NCI-H128 (cell line): Measurements from ENCODE around the gene FRMPD4.

ENCODE experiments used
- DNase-seq: peaks from one replicate; lab custom pipeline; 2025; ENCODE audit not compliant: unreplicated experiment; lab: John Stamatoyannopoulos, UW

The FRMPD4 gene

DNA sequence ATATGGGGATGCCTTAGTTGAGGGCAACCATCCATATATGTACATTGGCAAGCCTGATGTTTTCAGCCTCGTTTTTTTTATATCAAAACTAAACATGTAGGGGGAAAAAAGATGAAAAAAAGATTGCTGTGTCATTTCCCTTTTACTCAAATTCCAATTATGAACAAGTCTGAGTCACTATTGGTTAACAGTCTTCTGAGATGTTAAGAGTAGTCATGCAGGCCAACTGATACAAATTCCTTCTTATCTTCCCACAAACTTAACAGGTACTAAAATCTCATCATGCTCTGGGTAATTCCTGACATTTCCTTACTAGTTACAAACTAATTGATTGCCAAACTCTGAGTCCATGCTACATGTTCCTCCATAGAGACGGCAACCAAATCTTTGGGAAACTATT lies 222.1 kb downstream of the FRMPD4 start:
- DNase-seq: no peak

DNA sequence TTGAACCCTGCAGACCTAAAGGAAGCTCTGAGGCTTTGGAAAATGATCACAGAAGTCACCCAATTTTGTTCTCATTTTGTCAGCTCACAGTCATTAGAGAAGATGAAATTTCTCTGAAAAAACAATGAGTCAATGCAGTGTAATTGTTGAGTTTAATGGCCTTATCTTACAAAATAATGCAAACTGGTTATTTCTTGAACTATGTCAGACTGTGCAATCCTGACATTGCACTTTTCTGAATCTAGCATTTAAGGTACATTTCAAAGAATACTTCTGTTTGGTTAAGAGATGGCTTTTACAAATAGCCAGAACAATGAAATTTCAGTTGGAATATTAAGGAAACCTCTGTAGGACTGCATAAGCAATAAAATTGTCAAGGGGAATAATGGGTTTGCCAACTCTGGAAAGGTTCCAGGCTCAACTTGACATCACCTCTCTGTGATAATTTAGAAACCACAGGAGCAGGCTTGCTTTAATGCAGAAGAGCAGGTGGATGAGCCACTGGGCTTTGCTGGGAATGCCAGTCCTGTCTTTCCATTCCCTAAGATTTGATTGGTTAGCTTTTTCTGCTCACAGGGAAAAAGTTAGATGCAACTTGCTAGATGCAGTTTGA lies 222.8 kb downstream of the FRMPD4 start:
- no peak for DNase-seq

DNA sequence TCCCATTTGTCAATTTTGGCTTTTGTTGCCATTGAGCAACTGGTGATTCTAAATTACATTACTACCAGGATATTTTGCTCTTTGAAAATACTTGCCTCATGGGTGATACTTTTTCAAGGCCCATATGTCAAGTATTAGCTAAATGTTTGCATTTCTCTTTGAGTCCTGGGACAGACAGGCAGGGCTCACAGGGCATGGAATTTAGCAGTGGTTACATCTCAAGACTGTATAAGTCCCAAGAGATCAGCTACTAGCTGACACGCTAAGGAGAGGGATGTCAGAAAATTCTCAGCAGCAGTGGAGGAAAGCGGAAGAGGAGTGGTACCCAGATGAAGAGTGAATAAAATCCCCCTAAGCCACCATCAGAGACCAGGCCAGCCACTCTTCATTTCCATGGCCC lies 224.9 kb downstream of the FRMPD4 start:
- no peak for DNase-seq

GRCh38 chrX:12366440-12366839 lies 228.2 kb downstream of the FRMPD4 start:
- DNase-seq: no peak

DNA sequence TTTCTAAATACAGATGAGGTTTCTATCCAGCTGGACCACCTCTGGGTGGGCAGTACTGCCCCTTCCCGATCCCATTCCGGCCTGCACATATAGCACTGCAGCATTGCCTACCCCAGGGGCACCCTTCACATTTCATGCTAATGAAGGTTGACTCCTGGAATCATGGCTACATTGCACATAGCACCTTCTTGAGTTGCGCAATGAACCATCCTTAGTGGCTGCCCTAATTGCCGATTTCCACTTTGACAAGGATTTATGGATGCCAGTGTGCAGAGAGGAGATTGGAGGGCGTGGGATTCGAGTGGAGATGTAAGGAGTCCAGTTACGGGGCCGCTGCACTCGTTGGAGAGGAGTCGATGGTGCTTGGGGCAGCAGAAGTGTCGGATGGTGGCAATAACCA lies 229.0 kb downstream of the FRMPD4 start:
- DNase-seq: no peak

GRCh38 chrX:12370497-12370986 lies 232.3 kb downstream of the FRMPD4 start:
- no peak for DNase-seq

DNA sequence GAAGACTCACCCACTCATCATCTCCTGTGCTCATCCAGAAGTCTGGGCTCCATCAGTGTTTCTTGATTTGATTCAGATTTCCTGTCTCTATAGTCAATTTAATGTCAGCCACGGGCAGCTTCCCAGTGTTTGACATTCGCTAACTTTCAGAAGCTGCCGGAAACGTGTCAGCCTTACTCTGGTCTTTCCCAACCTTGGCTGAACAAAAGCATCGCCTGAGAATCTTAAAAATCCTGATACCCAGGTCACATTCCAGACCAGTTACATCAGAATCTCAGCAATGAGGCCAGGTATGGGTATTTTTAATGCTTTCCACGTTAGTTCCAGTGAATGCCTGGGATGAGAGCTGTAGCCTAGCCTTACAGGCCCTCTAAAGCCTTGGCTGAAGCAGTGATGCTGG lies 233.8 kb downstream of the FRMPD4 start:
- DNase-seq: no peak

DNA sequence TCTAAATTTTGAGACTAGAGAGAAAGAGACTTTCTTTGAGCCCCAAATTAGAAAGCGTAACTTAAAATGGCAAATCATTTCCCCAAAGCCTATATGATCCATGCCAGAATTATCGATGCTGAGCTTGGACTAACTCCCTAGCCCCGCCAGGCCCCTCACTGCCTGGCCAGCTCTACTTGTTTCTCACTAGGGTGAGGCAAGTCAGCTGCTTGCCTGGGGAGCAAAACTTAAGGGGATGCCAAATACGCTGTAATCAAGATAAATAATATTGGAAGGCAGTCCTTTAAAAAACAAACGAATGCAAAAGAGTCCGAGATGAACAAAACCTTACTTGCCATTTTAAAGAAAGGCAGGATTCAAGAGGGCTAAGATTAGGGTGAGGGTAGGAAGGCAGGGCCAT lies 236.0 kb downstream of the FRMPD4 start:
- no peak for DNase-seq

DNA sequence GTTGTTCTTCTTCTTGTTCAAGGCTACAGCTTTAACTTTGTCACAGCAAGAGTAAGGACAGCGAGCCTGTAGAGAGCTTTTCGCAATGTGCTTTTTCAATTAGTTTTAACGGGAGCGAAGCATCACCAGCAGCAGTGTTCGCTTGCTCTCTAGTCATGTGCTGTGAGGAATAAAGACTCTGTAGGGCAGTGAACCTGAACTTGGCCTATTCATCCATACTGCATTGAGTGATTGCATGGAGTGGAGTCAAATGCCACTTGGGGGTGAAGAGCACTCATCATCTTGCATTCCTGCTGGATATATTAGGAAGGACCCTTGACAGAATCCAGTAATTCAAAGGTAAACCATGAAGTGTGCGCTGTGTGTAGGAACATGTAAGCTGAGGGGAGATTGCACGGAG lies 240.0 kb downstream of the FRMPD4 start:
- DNase-seq: peak; percentile 59

GRCh38 chrX:12378706-12379105 lies 240.4 kb downstream of the FRMPD4 start:
- no peak for DNase-seq

DNA sequence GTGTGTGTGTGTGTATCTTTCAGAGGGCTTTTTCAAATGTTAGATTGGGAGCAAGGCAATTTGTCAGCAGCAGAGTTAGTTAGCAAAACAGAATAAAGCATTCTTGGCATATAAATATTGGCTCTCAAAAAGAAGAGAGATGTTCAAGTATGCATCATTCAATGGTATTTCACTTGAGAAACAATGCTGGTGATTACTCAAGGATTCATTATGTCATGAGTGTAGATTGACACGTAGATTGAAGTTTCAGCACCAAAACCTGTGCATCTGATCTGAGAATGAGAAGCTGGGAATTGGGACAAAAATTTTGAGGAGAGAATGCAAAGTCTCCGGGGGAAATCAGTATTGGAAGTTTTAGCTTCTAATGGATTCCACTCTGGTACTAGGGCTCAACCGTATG lies 241.4 kb downstream of the FRMPD4 start:
- no peak for DNase-seq

DNA sequence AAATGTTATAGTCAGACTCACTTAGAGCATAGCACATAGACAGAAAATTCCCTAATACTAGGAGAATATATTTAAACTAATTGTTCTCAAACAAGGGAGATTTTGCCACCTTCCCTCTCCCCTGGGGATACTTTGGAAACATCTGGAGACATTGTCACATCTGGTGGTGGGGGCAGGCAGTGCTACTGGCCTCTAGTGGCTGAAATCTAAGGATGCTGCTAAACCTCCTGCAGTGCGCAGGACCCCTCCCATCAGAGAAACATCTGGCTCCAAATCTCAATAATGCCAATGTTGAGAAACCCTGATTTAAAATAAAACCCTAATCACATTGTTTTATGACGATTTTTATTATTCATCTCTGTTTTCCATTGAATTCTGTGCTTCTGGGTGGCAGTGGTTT lies 244.9 kb downstream of the FRMPD4 start:
- no peak for DNase-seq

DNA sequence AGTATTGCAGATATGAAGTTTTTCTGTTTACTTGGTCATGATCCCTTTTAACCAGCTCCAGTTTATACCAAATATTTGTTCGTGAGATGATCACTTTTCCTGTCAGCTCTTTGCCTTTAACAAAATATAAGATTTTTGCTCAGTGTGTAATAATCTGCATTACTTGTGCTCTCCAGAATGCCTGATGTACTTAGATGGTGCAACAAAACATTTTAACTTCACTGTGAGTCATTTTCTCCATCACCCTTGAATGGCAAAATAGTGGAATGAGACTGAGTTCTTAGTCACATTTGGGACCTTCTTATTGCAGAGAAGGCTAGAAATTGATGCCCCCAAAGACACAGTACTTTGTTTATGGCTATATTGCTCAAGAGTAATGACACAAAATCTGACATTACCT lies 252.0 kb downstream of the FRMPD4 start:
- no peak for DNase-seq

DNA sequence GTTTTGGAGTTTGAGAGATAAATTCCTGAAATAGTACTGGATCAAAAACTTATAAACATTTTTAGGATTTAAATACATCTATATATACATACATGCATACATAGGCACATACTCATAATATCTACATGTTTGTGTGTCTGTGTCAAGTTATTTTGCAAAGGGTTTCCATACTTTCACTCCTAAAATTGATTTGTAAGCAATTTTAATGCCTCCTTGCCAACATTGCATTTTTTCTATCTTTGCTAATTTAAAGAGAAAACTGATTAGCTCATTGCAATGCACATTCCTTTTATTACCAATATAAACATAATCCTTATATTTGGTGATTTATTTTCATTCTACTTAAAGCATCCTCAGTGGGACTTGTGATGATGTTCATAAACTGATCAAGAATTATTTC lies 258.3 kb downstream of the FRMPD4 start:
- DNase-seq: no peak

GRCh38 chrX:12400218-12400617 lies 261.9 kb downstream of the FRMPD4 start:
- DNase-seq: no peak

DNA sequence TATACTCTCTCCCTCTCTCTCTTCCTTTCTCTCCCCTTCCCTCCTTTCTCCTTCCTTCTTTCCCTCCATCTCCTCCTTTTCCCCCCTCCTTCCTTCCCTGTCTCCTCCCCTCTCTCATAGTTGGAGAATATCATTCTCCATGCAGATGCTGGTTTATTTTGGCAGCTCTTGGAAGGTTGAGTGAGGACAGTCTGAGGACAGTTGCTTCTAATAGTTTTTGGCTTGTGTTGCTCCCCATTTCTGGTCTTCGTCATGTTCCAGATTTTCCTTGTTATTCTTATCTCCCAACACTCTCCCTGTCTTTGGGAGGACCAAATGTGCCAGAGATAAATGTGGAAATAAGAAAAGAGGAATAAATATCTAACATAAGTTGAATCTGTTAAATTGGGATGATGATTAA lies 263.0 kb downstream of the FRMPD4 start:
- DNase-seq: no peak

DNA sequence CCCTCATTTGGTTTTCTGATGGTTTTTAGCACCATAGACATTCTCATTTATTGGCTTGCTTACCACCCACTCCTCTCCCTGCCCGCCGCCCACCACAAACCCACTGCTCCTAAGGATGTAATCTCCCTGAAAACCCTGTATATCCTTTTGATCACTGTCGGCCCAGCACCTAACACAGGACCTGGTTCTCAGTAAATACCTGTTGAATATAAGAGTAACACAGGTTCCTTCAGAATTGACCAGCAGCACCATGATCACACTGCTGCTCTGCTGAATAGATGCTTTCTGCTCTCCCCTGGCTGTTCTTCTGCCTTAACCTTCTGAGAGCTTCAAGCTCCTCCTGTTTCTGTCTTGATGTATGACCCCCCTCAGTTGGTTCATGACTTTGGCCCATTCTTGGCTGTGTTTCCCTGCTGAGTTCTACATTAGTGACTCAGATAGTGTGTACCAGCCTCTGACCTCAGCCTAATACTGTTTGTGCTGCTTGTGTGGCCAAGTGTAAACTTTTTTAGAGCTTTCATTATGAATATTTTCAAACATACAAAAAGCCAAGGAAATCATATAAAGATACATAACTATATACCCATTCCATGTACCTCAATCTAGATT lies 265.3 kb downstream of the FRMPD4 start:
- DNase-seq: no peak

DNA sequence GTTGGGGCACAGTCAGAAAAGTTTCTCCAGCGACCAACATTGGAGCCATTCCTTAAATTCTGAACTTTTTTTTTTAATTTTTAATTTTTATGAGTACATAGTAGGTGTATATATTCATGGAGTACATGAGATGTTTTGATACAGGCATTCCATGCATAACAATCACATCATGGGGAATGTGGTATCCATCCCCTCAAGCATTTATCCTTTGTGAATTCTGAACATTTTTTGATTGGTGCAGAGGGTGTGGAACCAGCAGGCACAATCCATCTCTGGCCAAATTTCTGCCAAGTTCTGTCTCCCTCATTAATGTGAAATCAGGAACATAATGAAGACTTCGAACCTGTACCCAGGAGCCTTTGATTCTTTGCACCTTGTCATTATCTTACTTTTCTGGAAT lies 267.0 kb downstream of the FRMPD4 start:
- DNase-seq: no peak

DNA sequence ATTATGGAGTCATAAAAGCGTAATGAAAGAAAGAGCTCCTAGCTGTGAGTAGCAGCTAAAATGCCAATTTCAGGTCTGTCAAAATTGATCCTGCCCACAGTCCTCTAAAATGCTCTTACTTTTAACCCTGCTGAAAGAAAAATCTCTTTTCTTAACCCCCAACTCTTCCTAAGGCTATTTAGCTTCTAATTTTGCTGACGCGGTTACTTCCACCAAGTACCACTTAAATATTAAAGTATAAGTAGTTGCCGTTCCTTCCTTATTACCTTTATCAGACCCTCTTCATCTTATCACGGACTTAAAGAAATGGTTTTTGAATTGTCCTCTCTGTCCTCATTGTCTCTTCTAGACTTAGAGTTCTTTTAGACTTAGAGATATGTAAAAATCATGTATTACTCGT lies 272.2 kb downstream of the FRMPD4 start:
- no peak for DNase-seq

DNA sequence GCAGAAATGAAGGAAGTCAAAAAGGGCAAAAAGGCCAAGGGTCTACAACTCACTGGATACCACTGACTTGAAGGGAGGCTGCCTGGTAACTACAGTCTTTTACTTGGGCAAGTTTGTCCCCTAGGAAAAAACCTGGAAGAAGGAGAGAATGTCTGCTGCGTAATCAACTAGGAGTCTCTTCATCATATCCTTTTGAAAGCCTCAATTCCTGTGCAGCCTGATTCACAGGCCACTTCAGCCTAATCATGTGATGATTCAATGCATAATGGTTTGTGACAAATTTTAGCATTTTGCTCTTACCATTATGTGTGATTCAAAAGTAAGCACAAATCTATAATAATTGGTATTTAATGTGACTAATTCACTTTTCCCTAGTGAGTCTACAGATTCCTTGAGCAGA lies 273.6 kb downstream of the FRMPD4 start:
- no peak for DNase-seq

GRCh38 chrX:12412561-12412960 lies 274.3 kb downstream of the FRMPD4 start:
- DNase-seq: no peak

DNA sequence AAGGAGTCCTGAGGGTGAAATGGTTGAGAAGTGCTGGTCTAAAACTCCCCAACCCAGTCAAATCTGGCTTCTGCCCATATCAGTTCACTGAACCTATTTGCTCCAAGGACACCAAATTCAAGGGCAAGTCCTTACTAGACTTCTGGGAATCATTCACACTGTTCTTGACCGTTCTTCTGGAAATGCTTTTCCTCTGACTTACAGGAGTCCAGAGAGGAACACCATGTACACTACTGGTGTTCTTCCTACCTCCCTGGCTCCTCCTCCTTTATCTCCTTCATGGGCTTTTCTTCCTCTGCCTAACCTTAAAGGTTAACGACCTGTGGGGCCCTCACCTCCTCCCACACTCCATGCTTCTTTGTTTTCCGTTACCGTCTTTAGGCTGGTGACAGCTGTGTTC lies 281.3 kb downstream of the FRMPD4 start:
- DNase-seq: no peak

DNA sequence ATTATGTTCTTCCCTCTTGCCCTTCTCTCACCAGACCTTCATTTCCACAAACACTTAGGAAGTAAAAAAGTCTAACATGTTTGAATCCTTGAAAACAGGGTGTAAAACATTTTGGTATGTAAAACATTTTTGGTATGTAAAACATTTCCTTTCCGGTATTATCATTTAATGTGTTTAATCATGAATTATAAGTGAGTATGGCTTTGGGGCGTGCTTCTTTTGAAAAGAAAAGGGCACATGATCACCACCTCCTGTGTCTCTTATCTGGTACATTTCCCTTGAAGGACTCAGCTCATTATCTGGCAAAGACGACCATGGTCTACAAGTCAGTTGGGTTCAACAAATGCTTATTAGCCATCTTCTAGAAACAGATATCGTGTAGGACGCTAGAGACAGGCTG lies 283.6 kb downstream of the FRMPD4 start:
- DNase-seq: no peak
